Measurements from ENCODE around the gene KITLG.
"Not testable (repeated sequence)": the region's sequence is repeated elsewhere in the genome, so short reads cannot be mapped to it uniquely, and the experiment has no call there.

KITLG gene

DNA sequence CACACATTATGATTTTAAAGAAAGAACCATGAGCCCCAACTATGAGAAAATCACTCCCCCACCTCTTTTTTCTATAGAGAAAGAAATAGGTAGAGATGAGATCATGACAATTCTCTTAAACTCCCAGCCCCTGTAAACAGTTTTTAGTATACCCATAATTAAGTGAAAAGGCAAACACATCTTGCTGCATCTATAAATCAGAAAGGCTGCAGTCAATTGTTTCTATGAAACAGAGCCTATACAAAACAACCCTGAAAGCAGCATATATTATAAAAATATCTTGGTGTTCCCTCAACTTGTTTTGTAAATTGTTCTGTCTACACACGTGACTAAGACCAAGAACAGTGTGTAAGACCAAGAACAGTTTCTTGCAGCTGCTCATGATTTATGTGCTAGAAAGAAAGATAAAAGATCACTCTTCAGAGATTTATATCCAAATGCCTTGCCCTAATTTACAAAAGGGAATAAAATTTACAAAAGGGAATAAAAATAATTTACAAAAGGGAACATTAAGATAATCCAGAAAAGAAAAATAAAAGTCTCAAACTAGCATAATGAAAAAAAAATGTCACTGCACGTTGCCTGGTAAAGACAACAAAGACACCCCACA lies 4.8 kb downstream of the KITLG start:
- no peak for DNase-seq (ENCODE audit: low read depth)

DNA sequence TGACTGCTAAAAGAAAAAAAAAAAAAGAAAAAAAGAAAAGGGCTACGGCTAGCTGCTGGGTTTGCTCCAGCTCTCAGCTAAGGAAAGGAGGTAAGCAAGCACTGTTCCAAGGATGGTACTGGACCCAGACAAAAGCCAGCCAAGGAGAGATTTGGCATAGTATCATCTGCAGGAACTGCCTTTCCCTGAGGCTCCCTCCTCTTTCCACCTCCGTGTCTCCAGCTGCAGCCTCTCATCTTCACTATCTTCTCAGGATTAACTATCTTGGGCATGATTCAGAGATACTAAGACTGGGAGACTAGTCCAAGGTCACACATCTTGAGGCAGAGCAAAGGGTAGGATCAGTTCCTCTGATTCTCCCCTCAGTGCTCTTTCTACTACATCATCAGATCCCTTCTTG lies 6.0 kb downstream of the KITLG start:
- DNase-seq (ENCODE audit: low read depth) = no peak

DNA sequence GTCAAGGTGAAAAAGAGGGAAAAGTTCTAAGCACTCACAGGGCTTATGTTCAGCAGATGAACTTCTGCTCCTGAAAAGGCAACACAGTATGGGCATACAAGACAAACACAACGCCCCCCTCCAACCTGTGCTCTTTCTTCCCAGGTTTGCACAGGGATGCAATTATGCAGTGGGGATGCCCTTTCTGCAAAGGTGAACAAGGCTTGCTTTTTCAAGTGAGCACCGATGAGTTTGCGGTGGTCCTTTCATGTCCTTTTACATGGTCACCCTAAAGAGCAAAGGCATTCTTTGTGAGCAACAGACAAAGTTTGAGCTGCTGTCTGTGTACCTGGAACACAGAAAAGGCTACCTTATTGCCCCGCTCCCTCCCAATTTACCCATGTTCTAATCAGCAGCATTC lies 6.7 kb downstream of the KITLG start:
- no peak for DNase-seq (ENCODE audit: low read depth)

DNA sequence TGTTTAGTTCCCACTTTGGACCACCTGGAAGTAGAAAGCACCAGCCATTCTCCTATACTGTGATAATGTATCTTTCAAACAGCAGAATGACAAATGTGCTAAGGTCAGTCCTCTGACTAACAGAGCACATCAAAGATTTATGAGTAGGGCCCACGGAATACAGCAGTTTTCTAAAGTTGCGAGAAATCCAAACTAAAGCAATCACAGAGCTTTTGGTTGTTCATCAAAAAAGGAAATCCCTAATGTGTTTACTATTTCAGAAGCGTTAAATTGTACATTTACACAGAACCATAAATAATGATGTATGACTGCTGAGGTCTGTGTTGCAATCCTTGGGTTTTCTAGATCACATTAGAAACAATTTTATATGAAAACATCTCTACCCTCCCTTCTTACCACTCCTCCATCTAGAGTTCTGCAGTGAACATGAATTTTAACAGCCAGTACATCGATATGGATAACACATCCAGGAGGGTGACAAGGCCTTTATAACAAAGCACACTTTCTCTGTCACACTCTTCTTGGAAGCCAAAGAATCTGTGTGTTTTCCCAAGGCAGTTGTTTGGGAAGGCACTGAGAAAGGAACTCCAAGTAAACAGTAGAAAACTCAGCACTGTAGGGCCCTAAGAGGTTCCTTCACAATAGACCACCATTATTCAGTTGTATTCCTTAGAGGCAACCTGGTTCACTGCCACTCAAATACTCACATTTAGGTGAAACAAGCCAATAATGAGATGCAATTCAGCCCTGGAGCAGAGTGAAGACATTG lies 7.3 kb downstream of the KITLG start:
- DNase-seq (ENCODE audit: low read depth) = no peak

DNA sequence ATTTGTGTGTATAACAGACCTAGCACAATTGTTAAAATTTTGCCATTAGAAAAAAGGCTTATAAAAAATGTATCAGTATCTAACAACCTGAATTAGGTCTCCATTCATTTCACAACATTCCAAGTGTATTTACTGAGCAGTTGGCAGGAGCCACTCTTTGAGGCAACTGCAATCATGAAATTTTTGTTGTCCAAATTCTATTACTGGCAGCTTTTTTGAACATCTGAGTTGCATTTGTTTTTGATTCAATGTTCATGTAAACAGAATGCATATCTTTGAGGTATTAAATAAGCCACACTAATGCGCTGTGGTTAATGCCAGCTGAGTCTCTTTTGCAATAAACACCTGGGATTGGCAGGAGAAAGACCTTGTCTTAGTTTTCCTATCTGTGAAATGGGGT lies 8.7 kb downstream of the KITLG start:
- DNase-seq (ENCODE audit: low read depth) = no peak

DNA sequence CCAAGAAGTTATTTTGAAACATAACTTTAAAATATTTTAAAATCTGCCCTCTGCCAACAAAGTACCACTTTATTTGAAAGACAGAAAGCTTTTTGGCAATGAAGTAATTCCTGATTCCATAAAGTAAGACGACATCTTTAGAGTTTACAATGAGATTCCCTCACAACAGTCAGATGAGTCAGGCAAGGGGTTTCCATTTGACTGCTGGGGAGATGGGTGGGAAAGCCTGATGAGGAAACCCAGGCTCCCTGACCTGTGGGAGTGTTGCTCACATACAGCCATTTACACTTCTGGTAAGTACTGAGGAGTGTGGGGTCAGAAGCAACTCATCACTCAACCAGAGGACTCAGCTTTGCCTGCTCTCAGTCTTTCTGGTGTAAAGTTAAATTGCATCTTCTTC lies 10.2 kb downstream of the KITLG start:
- no peak for DNase-seq (ENCODE audit: low read depth)

DNA sequence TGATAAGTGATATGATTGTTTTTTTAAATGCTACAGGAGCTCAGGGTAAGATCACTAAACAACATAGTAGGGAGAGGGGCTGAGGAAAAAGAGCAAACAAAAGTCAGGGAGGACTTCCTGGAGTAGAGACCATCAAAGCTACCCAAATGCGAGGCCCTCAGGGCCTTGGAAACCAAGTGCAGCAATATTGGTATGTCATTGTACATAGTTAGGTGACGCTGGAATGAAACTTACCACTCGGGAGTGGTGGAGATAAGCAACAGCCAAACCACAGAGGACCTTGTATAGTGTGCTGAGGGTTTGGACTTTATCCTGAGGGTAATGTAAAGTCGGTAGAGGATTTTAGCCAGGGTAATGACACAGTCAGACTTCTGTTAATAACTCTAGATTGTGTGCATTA lies 13.8 kb downstream of the KITLG start:
- no peak for DNase-seq (ENCODE audit: low read depth)

DNA sequence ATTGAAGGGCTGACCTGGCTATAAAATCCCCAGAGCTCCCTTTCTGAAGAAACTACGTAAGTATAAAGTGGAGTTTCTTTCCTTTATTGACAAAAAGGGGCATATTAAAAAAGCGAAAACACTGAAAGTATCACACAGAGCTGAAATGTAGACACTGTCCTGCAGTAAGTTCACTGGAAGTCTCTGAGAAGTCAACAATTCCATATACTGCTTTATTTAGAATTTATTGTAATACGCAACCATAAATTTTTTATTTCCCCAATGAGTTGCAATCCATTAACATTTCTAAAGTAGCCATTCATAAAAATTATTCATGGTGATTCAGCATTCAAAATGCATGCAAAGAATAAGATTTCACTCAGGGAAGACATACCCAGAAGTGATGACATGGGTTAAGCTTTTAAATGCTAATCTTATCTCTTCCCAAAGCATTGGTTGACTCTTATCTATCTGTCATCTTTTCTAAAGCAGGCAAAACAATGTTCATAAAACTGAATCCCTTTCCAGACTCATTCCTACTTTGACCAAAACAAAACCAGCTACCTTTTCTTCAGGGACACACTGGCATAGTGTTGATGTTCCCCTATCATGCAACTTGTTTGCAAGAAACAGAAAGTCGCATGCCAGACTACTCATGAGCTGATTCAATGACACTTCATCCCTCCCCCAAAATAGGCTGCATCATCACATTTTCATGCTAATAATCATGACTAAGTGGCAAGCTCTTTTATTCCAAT lies 17.3 kb downstream of the KITLG start:
- DNase-seq (ENCODE audit: low read depth) = no peak

DNA sequence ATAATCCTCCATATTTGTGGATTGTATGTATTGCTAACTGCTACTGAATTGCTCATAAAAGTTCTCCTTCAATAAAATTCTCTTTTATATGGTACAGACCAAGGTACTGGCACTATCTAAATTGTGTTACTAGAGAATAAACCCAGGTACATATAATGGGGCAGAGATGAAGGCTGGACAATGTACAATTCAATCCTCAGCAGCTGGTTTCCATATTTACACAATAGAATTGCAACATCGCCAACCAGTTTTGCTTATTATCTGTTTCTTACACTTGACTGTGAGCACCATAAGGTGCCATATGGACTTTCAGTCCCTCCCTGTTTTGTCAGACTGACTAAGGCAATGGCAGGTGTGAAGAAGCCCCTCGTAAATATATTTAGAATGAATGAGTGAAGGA lies 18.1 kb downstream of the KITLG start:
- DNase-seq (ENCODE audit: low read depth) = no peak

DNA sequence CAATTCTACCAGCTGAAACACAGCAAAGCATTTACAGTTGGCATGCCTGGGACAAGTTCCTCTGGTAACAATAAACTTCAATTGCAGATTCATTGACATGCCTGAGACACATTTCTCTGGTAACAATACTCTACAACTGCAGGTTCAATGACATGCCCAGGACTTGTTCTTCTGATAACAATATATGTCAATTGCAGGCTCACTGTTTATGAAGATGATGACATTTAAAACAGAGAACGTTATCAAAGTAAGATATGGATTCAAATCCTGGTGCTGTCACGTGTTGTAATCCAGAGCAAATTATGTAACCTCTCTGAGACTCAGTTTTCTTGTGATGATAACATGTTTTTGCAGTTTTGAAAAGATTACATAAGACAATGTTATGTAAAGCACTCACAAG lies 20.5 kb downstream of the KITLG start:
- no peak for DNase-seq (ENCODE audit: low read depth)

DNA sequence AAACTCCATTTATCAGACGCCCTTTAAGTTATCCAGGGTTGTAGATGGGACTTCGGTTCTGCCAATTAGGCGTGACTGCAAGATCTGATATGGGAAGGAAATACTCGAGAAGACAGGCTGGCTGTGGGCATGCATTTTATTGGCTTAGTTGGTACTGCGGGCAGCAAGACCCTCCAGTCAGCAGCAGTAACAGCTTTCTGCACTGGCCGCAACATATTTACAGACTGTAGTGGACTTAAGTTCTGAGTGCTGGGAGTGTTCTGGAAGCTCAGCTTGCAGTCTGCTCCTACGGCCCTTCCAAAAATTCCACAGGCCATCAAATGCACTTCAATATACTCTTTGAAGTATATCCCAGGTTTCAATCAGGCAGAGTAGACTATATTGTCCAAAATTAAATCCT lies 21.1 kb downstream of the KITLG start:
- no peak for DNase-seq (ENCODE audit: low read depth)

DNA sequence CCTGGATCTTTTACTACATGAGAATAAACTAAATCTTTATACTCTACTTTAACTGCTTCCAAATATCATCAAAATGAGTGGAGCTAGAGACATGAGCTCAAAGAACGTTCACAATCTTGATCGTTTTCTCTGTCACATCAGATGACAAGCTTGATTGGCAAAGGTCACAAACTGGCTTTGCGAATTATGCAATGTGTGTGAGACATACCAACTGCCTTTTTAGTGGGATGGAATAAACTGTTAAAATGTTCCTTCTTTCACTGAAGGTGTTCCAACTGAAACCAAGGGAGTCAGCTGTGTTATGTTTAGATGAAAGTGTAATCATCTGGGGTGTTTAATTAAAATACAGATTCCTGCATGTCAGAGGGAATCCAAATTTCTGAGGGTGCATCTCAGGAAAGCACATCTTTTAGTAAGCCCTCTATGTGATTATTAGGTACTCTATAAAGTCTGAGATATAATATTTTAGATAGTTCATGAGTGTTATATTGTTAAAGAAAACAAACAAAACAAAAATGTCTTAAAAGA lies 21.9 kb downstream of the KITLG start:
- no peak for DNase-seq (ENCODE audit: low read depth)

DNA sequence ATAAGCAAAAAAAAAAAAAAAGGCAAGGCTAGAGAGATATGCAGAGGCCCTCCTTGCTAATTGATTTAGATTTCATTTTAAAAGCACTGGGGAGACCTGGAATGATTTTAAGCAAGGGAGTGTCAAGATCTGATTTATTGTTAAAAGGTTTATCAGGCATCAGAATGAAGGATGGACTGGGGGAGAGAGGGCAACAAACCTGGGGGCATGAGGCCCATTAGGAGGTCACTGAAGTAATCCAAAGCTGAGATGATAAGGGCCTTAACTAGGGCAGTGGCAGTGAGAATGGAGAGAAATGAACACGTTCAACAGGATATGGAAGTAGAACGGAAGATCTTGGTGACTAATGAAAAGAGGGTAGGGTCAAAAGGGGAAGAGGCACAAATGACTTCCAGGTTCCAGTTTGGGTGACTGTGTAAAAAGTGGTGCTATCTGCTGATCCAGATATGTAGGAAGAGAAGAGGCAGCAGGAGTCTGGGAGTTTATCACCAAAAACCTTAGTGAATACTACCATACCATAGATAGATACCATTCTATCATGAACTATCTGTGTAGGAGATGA lies 24.0 kb downstream of the KITLG start:
- no peak for DNase-seq (ENCODE audit: low read depth)

DNA sequence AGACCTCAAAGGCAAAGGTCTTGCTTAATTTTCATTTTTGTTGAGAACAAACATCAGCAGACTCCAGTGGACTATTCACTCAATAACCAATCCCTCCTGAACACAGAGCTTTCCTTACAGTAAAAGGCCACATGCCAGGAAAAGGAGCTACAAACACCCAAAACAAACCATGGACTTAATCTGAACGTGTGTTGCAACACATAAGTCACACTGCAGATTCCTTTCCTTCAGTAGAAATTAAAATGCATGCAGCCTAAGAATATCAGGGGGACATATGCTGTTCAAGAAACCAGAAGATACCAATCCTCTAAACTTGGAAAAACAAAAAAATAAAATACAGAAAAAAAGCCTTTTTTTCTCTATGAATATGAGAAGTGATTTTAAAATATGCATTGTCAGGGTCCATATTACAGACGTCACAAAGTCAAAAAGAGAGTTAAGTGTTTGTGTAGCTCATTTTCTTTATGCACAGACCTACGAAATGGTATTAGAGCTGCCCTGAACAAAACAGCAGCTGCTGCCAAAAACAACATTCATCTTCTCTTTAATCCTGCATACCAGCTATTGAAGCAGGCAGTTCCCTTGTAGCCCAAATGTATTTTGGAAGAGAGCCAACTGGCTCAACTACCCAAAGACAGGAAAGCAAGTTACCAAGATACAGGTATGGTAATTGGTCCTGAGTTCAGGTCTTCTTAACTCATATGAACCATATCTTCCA lies 26.2 kb downstream of the KITLG start:
- DNase-seq (ENCODE audit: low read depth) = peak; percentile 86

DNA sequence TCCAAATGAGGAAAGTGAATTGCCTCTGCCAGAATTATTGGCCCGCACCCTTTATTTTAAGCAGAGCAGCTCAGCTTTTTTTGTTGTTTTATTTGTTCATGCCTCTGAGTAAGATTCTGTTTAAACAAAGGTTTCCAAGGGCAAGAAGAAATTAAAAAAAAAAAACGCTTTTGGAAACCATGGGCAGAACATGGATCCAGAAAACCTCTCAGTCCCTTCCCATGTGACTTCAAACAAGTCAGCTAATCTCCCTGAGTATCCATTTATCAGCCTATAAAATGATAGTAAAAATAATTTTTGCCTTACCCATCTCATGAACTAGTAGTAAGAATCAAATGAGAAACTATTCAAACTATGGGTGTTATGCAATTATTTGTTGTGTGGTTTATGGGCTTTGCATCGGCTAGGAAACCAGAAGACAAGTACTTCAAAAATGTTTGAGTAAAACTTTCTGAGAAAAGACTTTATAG lies 27.6 kb downstream of the KITLG start:
- peak; percentile 92 for DNase-seq (ENCODE audit: low read depth)

DNA sequence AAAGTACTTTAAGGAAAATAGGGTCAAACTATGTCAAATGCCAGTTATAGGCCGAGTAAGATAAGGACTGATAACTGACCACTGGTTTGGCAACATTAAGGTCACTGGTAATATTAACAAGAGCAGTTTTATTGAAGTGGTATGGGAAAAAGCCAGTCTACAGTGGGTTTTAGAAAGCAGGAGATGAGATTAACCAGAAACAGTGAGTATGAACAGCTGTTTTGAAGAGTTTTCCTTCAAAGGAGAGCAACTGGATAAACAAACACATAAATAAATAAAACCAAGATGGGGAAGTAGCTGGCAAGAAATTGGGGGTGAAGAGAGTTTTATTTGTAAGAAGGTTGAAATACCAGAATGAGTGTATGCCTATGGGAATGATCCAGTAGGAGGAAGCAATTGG lies 30.3 kb downstream of the KITLG start:
- no peak for DNase-seq (ENCODE audit: low read depth)

DNA sequence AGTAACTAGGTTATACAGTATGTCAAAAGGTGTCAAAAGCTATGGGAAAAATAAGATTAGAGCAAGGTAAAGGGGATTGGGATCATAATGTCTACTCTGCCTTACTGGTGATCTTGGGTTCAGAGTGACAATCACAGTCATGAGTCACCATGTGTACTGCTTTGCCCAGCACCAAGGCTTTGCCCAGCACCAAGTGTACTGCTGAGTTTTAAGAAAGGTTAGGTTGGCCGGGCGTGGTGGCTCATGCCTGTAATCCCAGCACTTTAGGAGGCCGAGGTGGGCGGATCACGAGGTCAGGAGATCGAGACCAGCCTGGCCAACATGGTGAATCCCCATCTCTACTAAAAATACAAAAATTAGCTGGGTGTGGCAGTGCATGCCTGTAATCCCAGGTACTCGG lies 32.3 kb downstream of the KITLG start:
- DNase-seq (ENCODE audit: low read depth) = not testable (repeated sequence)

DNA sequence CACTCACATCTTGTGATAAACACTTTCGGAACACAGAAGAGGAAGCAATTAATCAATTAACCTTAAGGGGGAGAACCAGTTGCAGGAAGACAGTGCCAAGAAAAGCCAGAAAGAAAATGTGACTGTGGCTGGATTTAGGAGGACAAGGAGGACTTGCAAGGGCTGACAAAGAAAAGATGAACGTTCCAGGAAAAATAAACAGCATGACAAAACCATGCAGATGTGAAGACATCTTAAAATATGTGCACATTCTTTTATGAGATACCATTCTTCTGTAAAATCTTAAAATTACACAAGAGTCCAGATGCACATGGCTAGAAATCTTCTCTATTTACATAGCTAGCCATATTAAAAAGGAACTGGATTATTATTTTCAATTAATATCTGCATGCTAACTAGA lies 33.4 kb downstream of the KITLG start:
- peak; percentile 67 for DNase-seq (ENCODE audit: low read depth)

DNA sequence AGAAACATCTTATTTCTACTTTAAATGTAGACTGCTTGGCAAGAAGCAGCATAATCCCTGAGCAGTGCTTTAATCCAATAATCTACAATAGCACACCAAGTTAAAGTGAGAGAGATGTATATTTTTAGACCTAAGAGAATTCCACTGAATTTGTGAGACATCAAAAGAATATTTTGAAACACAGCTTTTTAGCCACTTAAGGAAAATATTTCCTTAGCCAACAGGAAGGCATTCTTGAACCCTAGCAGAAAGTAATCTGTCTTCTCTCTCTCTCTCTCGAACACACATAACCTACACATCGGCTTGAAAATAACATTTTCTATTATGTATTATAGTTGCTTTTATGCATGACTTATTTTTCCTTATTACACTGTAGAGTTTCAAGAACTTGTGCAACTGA lies 34.0 kb downstream of the KITLG start:
- no peak for DNase-seq (ENCODE audit: low read depth)

DNA sequence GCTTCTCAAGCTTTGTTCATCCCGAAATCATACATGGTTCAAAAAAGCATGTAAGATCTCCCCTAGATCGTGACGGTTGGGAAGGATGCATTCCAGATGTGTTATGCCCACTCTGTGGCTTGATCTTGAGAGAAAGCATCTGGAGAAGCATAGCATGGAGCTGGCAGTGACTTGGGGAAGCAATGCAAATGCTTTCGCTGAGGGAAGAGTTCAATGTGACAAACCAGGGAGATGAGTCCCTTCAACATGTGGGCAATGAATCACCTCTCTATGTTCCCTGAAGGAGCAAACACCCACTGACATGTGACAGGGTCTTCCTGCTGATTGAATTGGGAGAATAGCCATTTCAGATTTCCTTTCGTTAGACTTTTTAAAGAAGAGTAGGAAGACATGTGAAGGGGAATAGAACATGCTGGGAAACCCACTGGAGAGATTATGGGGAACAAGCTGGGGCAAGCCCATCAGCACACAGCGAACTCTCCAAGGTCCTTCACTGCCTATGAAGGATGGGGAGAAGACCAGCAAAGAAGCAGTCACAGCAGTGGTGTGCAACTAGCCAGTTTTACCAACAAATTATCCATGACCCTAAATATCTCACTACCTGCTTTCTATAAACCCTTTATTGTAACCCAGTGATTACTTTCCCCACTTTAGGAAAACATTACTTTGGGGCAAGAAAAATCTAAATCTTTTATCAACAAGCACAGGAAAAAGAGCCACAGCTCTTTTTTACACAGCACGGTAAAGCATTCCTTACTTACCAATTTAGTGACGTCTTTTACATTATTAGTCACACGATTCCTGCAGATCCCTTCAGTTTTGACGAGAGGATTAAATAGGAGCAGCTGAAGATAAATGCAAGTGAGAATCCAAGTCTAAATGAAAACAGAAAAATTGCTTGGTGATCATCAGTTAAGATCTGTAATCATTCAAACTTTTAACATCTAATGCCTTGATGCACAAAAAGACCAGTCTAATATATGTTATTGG lies 35.0 kb downstream of the KITLG start:
- no peak for DNase-seq (ENCODE audit: low read depth)

DNA sequence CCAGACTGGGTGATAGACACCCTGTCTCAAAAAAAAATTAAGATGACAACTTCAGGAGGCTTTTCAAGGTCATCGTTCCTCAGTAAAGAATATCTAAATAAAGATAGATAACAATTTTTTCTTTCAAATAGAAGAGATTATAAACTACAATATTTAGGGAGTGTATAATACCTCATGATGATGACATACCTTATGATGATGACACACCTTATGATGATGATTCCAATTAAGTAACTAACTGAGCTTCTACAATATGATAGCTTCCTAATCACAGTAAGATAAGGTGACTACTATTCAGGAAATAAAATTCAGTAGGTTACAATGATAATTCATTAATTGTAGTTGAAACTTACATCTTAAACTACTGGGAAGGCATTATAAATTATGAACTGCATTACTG lies 40.4 kb downstream of the KITLG start:
- DNase-seq (ENCODE audit: low read depth) = no peak

Measured in GM04503 (cell line).